Small intestine (tissue), 7 donors: ENCODE results near the gene TIGD7. TPM values are rescaled to one million over a fixed set of nuclear protein-coding genes. Genes with fewer than 3 reads are reported as not detected.
"Not testable (repeated sequence)": the region's sequence is repeated elsewhere in the genome, so short reads cannot be mapped to it uniquely, and the experiment has no call there.

Experiments
- DNase-seq, 2 donors: peaks; one replicate each; pipeline versions ENCODE4 v3.0.0 to v3.0.0-alpha.2; 2013
- FAIRE-seq: peaks from 2 replicates; lab custom pipeline; 2012; peaks lifted over from hg19 to GRCh38; lab: Jason Lieb, UNC
- H3K27ac ChIP-seq, 3 donors: one replicate each; pipeline ENCODE4 v1.5.1; 2013; ENCODE audit warnings: low read length in 2 of 3, mild to moderate bottlenecking in 2 of 3, control low read depth in 1 of 3, inconsistent platforms in 1 of 3, low read depth in 1 of 3, moderate library complexity in 1 of 3
- H3K27me3 ChIP-seq, 3 donors: one replicate each; pipeline ENCODE4 v1.6.1; 2013; ENCODE audit warnings: low read length in 3 of 3, inconsistent platforms in 1 of 3; ENCODE audit not compliant: control insufficient read depth in 3 of 3, insufficient read depth in 3 of 3
- H3K36me3 ChIP-seq, 3 donors: one replicate each; pipeline ENCODE4 v1.6.1; 2013; ENCODE audit warnings: low read length in 3 of 3, inconsistent platforms in 1 of 3, low read depth in 1 of 3, mild to moderate bottlenecking in 1 of 3, moderate library complexity in 1 of 3; ENCODE audit not compliant: control insufficient read depth in 3 of 3, insufficient read depth in 2 of 3
- H3K4me1 ChIP-seq, 3 donors: one replicate each; pipeline ENCODE4 v1.6.1; 2013; ENCODE audit warnings: low read length in 2 of 3, inconsistent platforms in 1 of 3, low read depth in 1 of 3, mild to moderate bottlenecking in 1 of 3, moderate library complexity in 1 of 3; ENCODE audit not compliant: control insufficient read depth in 3 of 3, insufficient read depth in 2 of 3
- H3K4me3 ChIP-seq, 3 donors: one replicate each; pipeline ENCODE4 v1.5.1; 2013; ENCODE audit warnings: low read length in 3 of 3, control low read depth in 1 of 3, inconsistent platforms in 1 of 3, low read depth in 1 of 3, mild to moderate bottlenecking in 1 of 3, moderate library complexity in 1 of 3
- H3K9me3 ChIP-seq, 2 donors: one replicate each; pipeline ENCODE4 v1.6.1; 2013; ENCODE audit warnings: low read depth in 1 of 2, low read length in 1 of 2; ENCODE audit not compliant: control insufficient read depth in 2 of 2, insufficient read depth in 1 of 2
- WGBS, 3 donors: extraction: QIAGEN DNeasy Blood & Tissue Kit; methylation state at CpG; one replicate each; pipeline ENCODE4 v1.1.7; 2013; 5-methylcytosine and 5-hydroxymethylcytosine counted together
- polyA plus RNA-seq, 4 donors: library from polyadenylated mRNA; stranded (reverse) in 3 of 4; unstranded in 1 of 4; fragments of 200-250 nt in 3 of 4; fragments of 120-200 nt in 1 of 4; gene quantifications; one replicate each; pipeline versions ENCODE4 v1.2.1 to v1.2.3, GENCODE V29; 2013
- donor health status: healthy with polysubstance abuse.
- donor health status: control.
- donor health status: control.
- donor health status: Bipolar disorder and iron deficiency.
- donor health status: healthy.

Gene TIGD7
- polyA plus RNA-seq, 4 donors: 0.89 to 10.2 (median 1.9) TPM

- WGBS, 3 donors: 82 to 86% (median 85%) methylated on average over 5 of the region's 5 CpGs
- Histone ChIP-seq H3K36me3 (no peaks in the 10 kb centered on the region), H3K27ac (no peak overlapping the region), H3K4me3 (no peak overlapping the region), H3K27me3 (peaks cover 0 to 18% (median 0%) of the 10 kb centered on the region in 3 donors), H3K9me3 (no peaks in the 10 kb centered on the region), H3K4me1 (no peaks in the 10 kb centered on the region)
- FAIRE-seq: no peak
- no peak for DNase-seq
These were observed 28.6 kb downstream of the TIGD7 start for GRCh38 chr16:3276679-3277078.

GRCh38 chr16:3274947-3275346 lies 30.3 kb downstream of the TIGD7 start:
- no peaks in the 10 kb centered on the region for H3K36me3 ChIP-seq
- no peaks in the 10 kb centered on the region for H3K9me3 ChIP-seq
- H3K27ac ChIP-seq: no peak overlapping the region
- DNase-seq (no peak), FAIRE-seq (no peak)
- H3K4me1 ChIP-seq: no peaks in the 10 kb centered on the region
- H3K4me3 ChIP-seq: no peak overlapping the region
- H3K27me3 ChIP-seq: peaks cover 0 to 18% (median 0%) of the 10 kb centered on the region in 3 donors

GRCh38 chr16:3274490-3274889 lies 30.7 kb downstream of the TIGD7 start:
- Histone ChIP-seq H3K4me3 (no peak overlapping the region), H3K27ac (no peak overlapping the region), H3K36me3 (no peaks in the 10 kb centered on the region), H3K27me3 (peaks cover 0 to 18% (median 0%) of the 10 kb centered on the region in 3 donors), H3K9me3 (peaks cover 0 to 4% of the 10 kb centered on the region in 2 donors), H3K4me1 (no peaks in the 10 kb centered on the region)
- WGBS, 3 donors: 52 to 54% (median 52%) methylated on average over 4 of the region's 4 CpGs
- FAIRE-seq: no peak
- DNase-seq: no peak

- not testable (repeated sequence) for FAIRE-seq, DNase-seq
- WGBS, 3 donors: 91 to 95% (median 93%) methylated on average over 20 to 22 of the region's 22 CpGs
These were observed 33.9 kb downstream of the TIGD7 start for GRCh38 chr16:3271281-3271680.

GRCh38 chr16:3270718-3271117 lies 34.5 kb downstream of the TIGD7 start:
- not testable (repeated sequence) for FAIRE-seq, DNase-seq, H3K9me3 ChIP-seq, H3K27me3 ChIP-seq, H3K36me3 ChIP-seq, H3K4me1 ChIP-seq, H3K27ac ChIP-seq, H3K4me3 ChIP-seq
- WGBS, 3 donors: 81 to 83% (median 83%) methylated on average over 4 to 5 of the region's 5 CpGs

More at GRCh38 chr16:3271281-3271680, 33.9 kb downstream of the TIGD7 start:
- not testable (repeated sequence) for H3K9me3 ChIP-seq, H3K27me3 ChIP-seq, H3K36me3 ChIP-seq, H3K4me3 ChIP-seq, H3K4me1 ChIP-seq, H3K27ac ChIP-seq

GRCh38 chr16:3268294-3268693 lies 36.9 kb downstream of the TIGD7 start:
- Histone ChIP-seq H3K27me3 (no peaks in the 10 kb centered on the region), H3K4me3 (no peak overlapping the region), H3K9me3 (peaks cover 0 to 18% of the 10 kb centered on the region in 2 donors), H3K4me1 (peaks cover 0 to 4% (median 0%) of the 10 kb centered on the region in 3 donors), H3K27ac (no peak overlapping the region), H3K36me3 (peaks cover 0 to 2% (median 0%) of the 10 kb centered on the region in 3 donors)
- FAIRE-seq (no peak), DNase-seq (no peak)
- 89 to 100% (median 90%) methylated on average over 1 of the region's 1 CpG for WGBS, 3 donors

- Histone ChIP-seq H3K4me1 (peaks cover 0 to 4% (median 0%) of the 10 kb centered on the region in 3 donors), H3K4me3 (no peak overlapping the region), H3K36me3 (peaks cover 0 to 2% (median 0%) of the 10 kb centered on the region in 3 donors), H3K27me3 (no peaks in the 10 kb centered on the region), H3K9me3 (peaks cover 0 to 18% of the 10 kb centered on the region in 2 donors), H3K27ac (no peak overlapping the region)
- FAIRE-seq (no peak), DNase-seq (peak; percentile 12 to 36)
- 70 to 87% (median 86%) methylated on average over 5 of the region's 5 CpGs for WGBS, 3 donors
These were observed 38.2 kb downstream of the TIGD7 start for GRCh38 chr16:3266873-3267537.

GRCh38 chr16:3264137-3265036 lies 40.8 kb downstream of the TIGD7 start:
- Histone ChIP-seq H3K9me3 (peaks cover 0 to 15% of the 10 kb centered on the region in 2 donors), H3K27ac (peak overlapping the region; percentile 96 to 98 (median 97)), H3K4me3 (peak overlapping the region; percentile 76 to 92 (median 89)), H3K4me1 (peaks cover 0 to 4% (median 0%) of the 10 kb centered on the region in 3 donors), H3K36me3 (peaks cover 0 to 2% (median 0%) of the 10 kb centered on the region in 3 donors), H3K27me3 (peaks cover 0 to under 1% (median 0%) of the 10 kb centered on the region in 3 donors)
- FAIRE-seq (no peak), DNase-seq (peak; percentile 97 to 98)
- 1% methylated on average over 67 to 77 of the region's 77 CpGs for WGBS, 3 donors
